ENCODE results near the gene ATP6V1E1. TPM values are rescaled to one million over a fixed set of nuclear protein-coding genes. Genes with fewer than 3 reads are reported as not detected.

Gene ATP6V1E1
- total and polyA plus RNA-seq, 2 of the 13 experiments (the other 11 are each of a cell fraction or from before 2014, with no cell fraction given) = 69.3 to 90.9 TPM

- ATAC-seq (no peak), FAIRE-seq (no peak), DNase-seq (ENCODE audit: low spot score) (no peak)
- in situ Hi-C loops (cut with HindIII; ENCODE audit: extremely low pct_ligation_motif_present, low pct_unique_long_range_greater_than_20kb) = no loop called here
- Histone ChIP-seq H3K4me2 (ENCODE audit: low read depth, low read length) (peak overlapping the region; percentile 75; the same call in 1 of the 2 replicates), H2AFZ (ENCODE audit: low read length) (no peak overlapping the region), H4K20me1 (ENCODE audit: insufficient read depth, low read length) (no peaks in the 10 kb centered on the region; the same call in 1 of the 2 replicates), H3K9me3 (ENCODE audit: low read length) (no peaks in the 10 kb centered on the region), H3K4me3 (replicated peaks in 1 of 3; ENCODE audit: insufficient read depth in 1 of 3, low read depth in 2 of 3, low read length in 3 of 3) (peak overlapping the region in 1 of 3 experiments; percentile 96; a peak in 2 of 6 replicates), H3K9ac (ENCODE audit: insufficient read depth, low read depth, low read length) (peak overlapping the region; percentile 97), H3K79me2 (ENCODE audit: insufficient read depth, low read length) (peaks cover 25% of the 10 kb centered on the region), H3K27me3 (ENCODE audit: control insufficient read depth in 1 of 2, insufficient read depth in 2 of 2, low read length in 2 of 2) (no peaks in the 10 kb centered on the region; a peak in 1 of 5 replicates), H3K36me3 (replicated peaks in 1 of 2; ENCODE audit: control insufficient read depth in 1 of 2, insufficient read depth in 2 of 2, low read length in 2 of 2) (0 out of 5 replicates have a peak, but pooled peaks cover 0 to 7% of the 10 kb centered on the region in 2 experiments), H3K4me1 (ENCODE audit: insufficient read depth, low read length) (peaks cover 37% of the 10 kb centered on the region), H3K27ac (ENCODE audit: extremely low read length, insufficient read depth, low read length) (peak overlapping the region; percentile 83)
- BruUV-seq (replicated peaks) = no TSS peak
- ChIA-PET CTCF (ENCODE audit: low intra/inter-chr PET ratio, low total read pairs) (no interaction called here), POLR2A (interaction anchor here (1.0 kb wide), 1 partner anchor 9 kb away, joined by 4 read pairs; the partner anchor contains the start of gene BCL2L13)
- WGBS (ENCODE audit: low lambda C conversion rate) = 98% methylated on average over 7 of the region's 7 CpGs
- intact Hi-C loops (cut with micrococcal nuclease; ENCODE audit: unreplicated experiment) = no loop called here
- no peak for TF ChIP-seq ZNF335 (CRISPR knock-in tag; IDR thresholded peaks at IDR 0.05)
- TF ChIP-seq ZNF788 (CRISPR knock-in tag; IDR thresholded peaks at IDR 0.05; ENCODE audit: borderline replicate concordance) = no peak
- TF ChIP-seq TMF1 (CRISPR knock-in tag; IDR thresholded peaks at IDR 0.05; ENCODE audit: low read depth) = no peak
- TF ChIP-seq SAFB2 (CRISPR knock-in tag; IDR thresholded peaks at IDR 0.05; ENCODE audit: borderline replicate concordance, low read depth) = no peak
- TF ChIP-seq NFIB (CRISPR knock-in tag; IDR thresholded peaks at IDR 0.05; ENCODE audit: borderline replicate concordance) = no peak
- no peak for TF ChIP-seq ZNF672 (CRISPR knock-in tag; IDR thresholded peaks at IDR 0.05)
- no peak for TF ChIP-seq ZNF780A (CRISPR knock-in tag; IDR thresholded peaks at IDR 0.05)
Measured at GRCh38 chr22:17629641-17630040, 1.1 kb upstream of the ATP6V1E1 start.

GRCh38 chr22:17629173-17629489 is 582 bp upstream of the ATP6V1E1 start:
- WGBS (ENCODE audit: low lambda C conversion rate) = 0% methylated on average over 1 of the region's 1 CpG
- 0 out of 5 replicates have a peak, but pooled peaks cover 0 to 10% of the 10 kb centered on the region in 2 experiments for H3K36me3 ChIP-seq (replicated peaks in 1 of 2; ENCODE audit: control insufficient read depth in 1 of 2, insufficient read depth in 2 of 2, low read length in 2 of 2)
- TSS peak; percentile 96 for BruUV-seq (replicated peaks)
- ChIA-PET POLR2A (interaction anchor here (1.0 kb wide), 1 partner anchor 10 kb away, joined by 4 read pairs; the partner anchor contains the start of gene BCL2L13), CTCF (ENCODE audit: low intra/inter-chr PET ratio, low total read pairs) (no interaction called here)
- H3K9me3 ChIP-seq (ENCODE audit: low read length) = no peaks in the 10 kb centered on the region
- H4K20me1 ChIP-seq (ENCODE audit: insufficient read depth, low read length) = no peaks in the 10 kb centered on the region; the same call in 1 of the 2 replicates
- ATAC-seq = peak; percentile 4; the same call in 1 of the 3 replicates
- DNase-seq (ENCODE audit: low spot score) = no peak
- no peaks in the 10 kb centered on the region; a peak in 1 of 5 replicates for H3K27me3 ChIP-seq (ENCODE audit: control insufficient read depth in 1 of 2, insufficient read depth in 2 of 2, low read length in 2 of 2)
- H3K4me3 ChIP-seq (replicated peaks in 1 of 3; ENCODE audit: insufficient read depth in 1 of 3, low read depth in 2 of 3, low read length in 3 of 3) = peak overlapping the region; percentile 96 to 100 (median 98)
- H3K4me2 ChIP-seq (ENCODE audit: low read depth, low read length) = peak overlapping the region; percentile 75
- no peak overlapping the region for H2AFZ ChIP-seq (ENCODE audit: low read length)
- in situ Hi-C loops (cut with HindIII; ENCODE audit: extremely low pct_ligation_motif_present, low pct_unique_long_range_greater_than_20kb) = no loop called here
- H3K9ac ChIP-seq (ENCODE audit: insufficient read depth, low read depth, low read length) = peak overlapping the region; percentile 97
- FAIRE-seq = no peak
- peaks cover 35% of the 10 kb centered on the region for H3K4me1 ChIP-seq (ENCODE audit: insufficient read depth, low read length)
- intact Hi-C loops (cut with micrococcal nuclease; ENCODE audit: unreplicated experiment) = no loop called here
- peaks cover 29% of the 10 kb centered on the region for H3K79me2 ChIP-seq (ENCODE audit: insufficient read depth, low read length)
- H3K27ac ChIP-seq (ENCODE audit: extremely low read length, insufficient read depth, low read length) = peak overlapping the region; percentile 83
- no peak for TF ChIP-seq LCORL (IDR thresholded peaks at IDR 0.05)
- TF ChIP-seq LCORL (CRISPR knock-in tag; IDR thresholded peaks at IDR 0.05) = 0 out of 2 replicates have a peak, but pooled peaks have one; percentile 16
- no peak for TF ChIP-seq ZNF790 (CRISPR knock-in tag; IDR thresholded peaks at IDR 0.05; ENCODE audit: borderline replicate concordance)
- TF ChIP-seq RAD51 (IDR thresholded peaks at IDR 0.05; ENCODE audit: borderline replicate concordance) = no peak

All from HepG2 (cell line).